DMS 273 (cell line): ENCODE data around the gene PACSIN1.

Experiments used
- DNase-seq: peaks from one replicate; lab custom pipeline; 2025; ENCODE audit not compliant: unreplicated experiment; lab: John Stamatoyannopoulos, UW

PACSIN1 gene

GRCh38 chr6:34526992-34527728, 61.3 kb downstream of the PACSIN1 start:
- peak; percentile 96 for DNase-seq

GRCh38 chr6:34527751-34528670, 62.1 kb downstream of the PACSIN1 start:
- no peak for DNase-seq

- no peak for DNase-seq
These were observed 63.3 kb downstream of the PACSIN1 start for GRCh38 chr6:34528996-34529664.

- peak; percentile 47 for DNase-seq
These were observed 63.9 kb downstream of the PACSIN1 start for GRCh38 chr6:34529665-34530327.

GRCh38 chr6:34530753-34531365, 65.0 kb downstream of the PACSIN1 start:
- DNase-seq = no peak

GRCh38 chr6:34531580-34532201, 65.8 kb downstream of the PACSIN1 start:
- DNase-seq = no peak

- no peak for DNase-seq
These were observed 66.4 kb downstream of the PACSIN1 start for GRCh38 chr6:34532230-34532629.

- no peak for DNase-seq
These were observed 68.3 kb downstream of the PACSIN1 start for GRCh38 chr6:34534146-34534545.

- DNase-seq = no peak
These were observed 68.8 kb downstream of the PACSIN1 start for GRCh38 chr6:34534656-34535055.

GRCh38 chr6:34535199-34535598, 69.3 kb downstream of the PACSIN1 start:
- no peak for DNase-seq

- no peak for DNase-seq
These were observed 69.8 kb downstream of the PACSIN1 start for GRCh38 chr6:34535646-34536045.

GRCh38 chr6:34536251-34536958, 70.5 kb downstream of the PACSIN1 start:
- peak; percentile 86 for DNase-seq

- no peak for DNase-seq
These were observed 71.3 kb downstream of the PACSIN1 start for GRCh38 chr6:34536959-34537848.

- no peak for DNase-seq
These were observed 72.2 kb downstream of the PACSIN1 start for GRCh38 chr6:34537922-34538550.

GRCh38 chr6:34538581-34538980, 72.7 kb downstream of the PACSIN1 start:
- DNase-seq = no peak

GRCh38 chr6:34539181-34539580, 73.3 kb downstream of the PACSIN1 start:
- no peak for DNase-seq

- no peak for DNase-seq
These were observed 74.3 kb downstream of the PACSIN1 start for GRCh38 chr6:34540222-34540621.

- no peak for DNase-seq
These were observed 75.0 kb downstream of the PACSIN1 start for GRCh38 chr6:34540841-34541240.
